Astrocyte of the cerebellum (primary cell): ENCODE measurements around the gene NECAB3.

Experiments
- DNase-seq: peaks from one replicate; pipeline ENCODE4 v3.0.0-alpha.2; 2011; ENCODE audit warnings: low read depth
- H3K4me3 ChIP-seq: 2 replicates; pipeline ENCODE4 v1.5.1; 2011; ENCODE audit warnings: mild to moderate bottlenecking, low read depth, low read length, moderate library complexity
- CTCF ChIP-seq: IDR thresholded peaks from 2 replicates; pipeline ENCODE4 v1.5.1; 2012; ENCODE audit warnings: low read length, low read depth, moderate library complexity, mild to moderate bottlenecking; ENCODE audit errors: missing control alignments
- in situ Hi-C: cut with HindIII; loops from 2 replicates; pipeline ENCODE4 v1.10.0; 2017; ENCODE audit warnings: low sequenced_read_pairs

NECAB3 gene

GRCh38 chr20:33629533-33629932 is 44.7 kb downstream of the NECAB3 start:
- in situ Hi-C loops: no loop called here
- no peak overlapping the region for H3K4me3 ChIP-seq
- DNase-seq: no peak
- TF ChIP-seq CTCF: no peak

GRCh38 chr20:33627577-33628216 is 46.5 kb downstream of the NECAB3 start:
- in situ Hi-C loops: no loop called here
- no peak overlapping the region for H3K4me3 ChIP-seq
- no peak for TF ChIP-seq CTCF
- DNase-seq: no peak

GRCh38 chr20:33626190-33626589 is 48.0 kb downstream of the NECAB3 start:
- no peak for DNase-seq
- TF ChIP-seq CTCF: no peak
- in situ Hi-C loops: no loop called here
- no peak overlapping the region for H3K4me3 ChIP-seq

GRCh38 chr20:33624399-33624798 is 49.8 kb downstream of the NECAB3 start:
- no peak overlapping the region for H3K4me3 ChIP-seq
- DNase-seq: no peak
- in situ Hi-C loops: no loop called here
- no peak for TF ChIP-seq CTCF

GRCh38 chr20:33622705-33623365 is 51.4 kb downstream of the NECAB3 start:
- in situ Hi-C loops: no loop called here

GRCh38 chr20:33621717-33622400 is 52.4 kb downstream of the NECAB3 start:
- DNase-seq: no peak
- TF ChIP-seq CTCF: no peak
- H3K4me3 ChIP-seq: no peak overlapping the region
- in situ Hi-C loops: no loop called here

More at GRCh38 chr20:33622705-33623365, 51.4 kb downstream of the NECAB3 start:
- no peak overlapping the region for H3K4me3 ChIP-seq
- TF ChIP-seq CTCF: no peak
- no peak for DNase-seq
